ENCODE measurements around the gene MEMO1.
A peak's percentile ranks its signal among the peaks of the same experiment; 100 is the strongest.
"Not testable (repeated sequence)": the region's sequence is repeated elsewhere in the genome, so short reads cannot be mapped to it uniquely, and the experiment has no call there.

MEMO1 gene

GRCh38 chr2:31998731-31999383, 12.0 kb downstream of the MEMO1 start:
- DNase-seq (ENCODE audit: low spot score): no peak

- no peak for DNase-seq (ENCODE audit: low spot score)
Observed at GRCh38 chr2:31997653-31998052, 13.2 kb downstream of the MEMO1 start.

- no peak for DNase-seq (ENCODE audit: low spot score)
Observed at GRCh38 chr2:31996571-31997150, 14.1 kb downstream of the MEMO1 start.

GRCh38 chr2:31992934-31993333, 17.9 kb downstream of the MEMO1 start:
- DNase-seq (ENCODE audit: low spot score): no peak

GRCh38 chr2:31992025-31992579, 18.7 kb downstream of the MEMO1 start:
- no peak for DNase-seq (ENCODE audit: low spot score)

GRCh38 chr2:31989946-31990345, 20.9 kb downstream of the MEMO1 start:
- DNase-seq (ENCODE audit: low spot score): no peak

- DNase-seq (ENCODE audit: low spot score): no peak
Observed at GRCh38 chr2:31987454-31988220, 23.2 kb downstream of the MEMO1 start.

- no peak for DNase-seq (ENCODE audit: low spot score)
Observed at GRCh38 chr2:31986906-31987305, 23.9 kb downstream of the MEMO1 start.

- DNase-seq (ENCODE audit: low spot score): no peak
Observed at GRCh38 chr2:31983762-31984467, 26.9 kb downstream of the MEMO1 start.

GRCh38 chr2:31980674-31981356, 30.0 kb downstream of the MEMO1 start:
- DNase-seq (ENCODE audit: low spot score): peak; percentile 26

- no peak for DNase-seq (ENCODE audit: low spot score)
Observed at GRCh38 chr2:31979956-31980355, 30.9 kb downstream of the MEMO1 start.

- DNase-seq (ENCODE audit: low spot score): no peak
Observed at GRCh38 chr2:31979018-31979417, 31.8 kb downstream of the MEMO1 start.

- DNase-seq (ENCODE audit: low spot score): no peak
Observed at GRCh38 chr2:31978436-31978835, 32.4 kb downstream of the MEMO1 start.

GRCh38 chr2:31973665-31974064, 37.1 kb downstream of the MEMO1 start:
- no peak for DNase-seq (ENCODE audit: low spot score)

- DNase-seq (ENCODE audit: low spot score): no peak
Observed at GRCh38 chr2:31972059-31972458, 38.7 kb downstream of the MEMO1 start.

- DNase-seq (ENCODE audit: low spot score): no peak
Observed at GRCh38 chr2:31969178-31969577, 41.6 kb downstream of the MEMO1 start.

GRCh38 chr2:31967790-31968189, 43.0 kb downstream of the MEMO1 start:
- no peak for DNase-seq (ENCODE audit: low spot score)

GRCh38 chr2:31966402-31966801, 44.4 kb downstream of the MEMO1 start:
- DNase-seq (ENCODE audit: low spot score): not testable (repeated sequence)

GRCh38 chr2:31965094-31965493, 45.7 kb downstream of the MEMO1 start:
- no peak for DNase-seq (ENCODE audit: low spot score)

GRCh38 chr2:31962757-31963361, 47.9 kb downstream of the MEMO1 start:
- no peak for DNase-seq (ENCODE audit: low spot score)

- DNase-seq (ENCODE audit: low spot score): no peak
Observed at GRCh38 chr2:31958140-31958717, 52.6 kb downstream of the MEMO1 start.

All from cerebellar cortex (tissue), 1 donor.